Activated gamma-delta T cell treated with Interleukin-2 at 50 U/mL for 16 hours (primary cell): Measurements from ENCODE around the gene RALA.

Experiments used
- DNase-seq: peaks from one replicate; pipeline ENCODE4 v3.0.0-alpha.2; 2020

The RALA gene

GRCh38 chr7:39623047-39623731, at the start of gene RALA:
Gene RALA, plus strand, starts transcription at chr7:39623572. Its CDS starts 63,096 bp downstream, at chr7:39686668.
- DNase-seq, result peak; percentile 89

DNA sequence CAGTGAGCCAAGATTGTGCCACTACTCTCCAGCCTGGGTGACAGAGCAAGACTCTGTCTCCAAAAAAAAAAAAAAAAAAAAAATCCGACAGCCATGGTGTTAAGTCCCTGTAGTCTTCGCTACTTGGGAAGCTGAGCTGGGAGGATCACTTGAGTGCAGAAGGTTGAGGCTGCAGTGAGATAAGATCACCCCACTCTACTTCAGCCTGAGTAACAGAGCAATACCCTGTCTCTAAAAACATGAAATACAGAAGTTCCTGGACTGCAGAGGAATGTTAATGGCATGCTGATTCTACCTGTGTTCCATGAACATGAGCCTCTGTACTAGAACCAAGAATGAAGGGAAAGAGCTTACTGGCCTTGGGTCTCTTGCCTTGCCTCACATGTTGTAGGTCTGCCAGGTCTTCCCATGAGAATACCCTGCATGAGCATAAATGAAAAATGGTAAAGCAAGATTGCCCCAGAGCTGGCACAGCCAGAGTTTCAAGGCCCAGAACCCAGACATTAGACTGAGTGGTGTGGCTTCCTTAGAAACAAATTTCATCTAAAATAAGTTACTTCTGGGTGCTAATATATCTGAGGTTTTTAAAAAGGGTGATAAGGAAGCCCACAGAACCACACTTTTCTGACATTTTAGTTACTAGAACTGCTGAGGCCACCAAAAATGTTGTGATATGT, 48.6 kb upstream of the RALA start:
- no peak for DNase-seq

DNA sequence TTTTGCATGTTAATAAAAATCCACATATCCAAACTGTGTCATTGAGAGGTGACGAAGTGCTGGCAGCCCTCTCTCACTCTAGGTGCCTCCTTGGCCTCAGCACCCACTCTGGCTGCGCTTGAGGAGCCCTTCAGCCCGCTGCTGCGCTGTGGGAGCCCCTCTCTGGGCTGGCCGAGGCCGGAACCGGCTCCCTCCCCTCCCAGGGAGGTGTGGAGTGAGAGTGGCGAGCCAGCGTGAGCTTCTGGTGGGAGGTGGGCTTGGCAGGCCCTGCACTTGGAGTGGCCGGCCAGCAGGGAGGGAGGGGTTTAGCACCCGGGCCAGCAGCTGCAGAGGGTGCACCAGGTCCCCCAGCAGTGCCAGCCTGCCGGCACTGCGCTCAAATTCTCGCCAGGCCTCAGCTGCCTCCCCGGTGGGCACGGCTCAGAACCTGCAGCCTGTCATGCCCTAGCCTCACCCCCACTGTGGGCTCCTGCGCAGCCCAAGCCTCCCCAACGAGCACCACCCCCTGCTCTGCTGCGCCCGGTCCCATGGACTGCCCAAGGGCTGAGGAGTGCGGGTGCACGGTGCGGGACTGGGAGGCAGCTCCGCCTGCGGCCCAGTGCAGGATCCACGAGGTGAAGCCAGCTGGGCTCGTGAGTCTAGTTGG, 46.0 kb upstream of the RALA start:
- no peak for DNase-seq

GRCh38 chr7:39580149-39580874, 43.1 kb upstream of the RALA start:
- peak; percentile 73 for DNase-seq

DNA sequence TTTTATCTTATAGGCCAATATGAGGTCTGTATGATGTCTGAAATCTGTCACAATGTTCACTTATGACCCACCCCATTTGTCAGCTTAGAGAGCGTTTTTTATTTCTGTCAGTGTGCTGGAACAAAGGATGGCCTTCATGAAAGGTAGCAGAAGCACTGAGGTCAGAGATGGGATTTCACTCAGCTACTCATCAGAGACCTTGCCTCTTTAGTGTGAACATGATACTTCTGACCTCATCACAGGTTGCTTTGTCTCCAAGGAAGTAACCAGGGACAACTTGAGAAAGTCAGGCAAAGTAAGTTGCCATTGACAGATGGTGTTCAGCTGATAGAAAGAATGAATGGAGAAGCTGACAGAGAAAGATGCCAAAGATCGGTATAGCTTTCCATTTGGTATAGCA, 40.8 kb upstream of the RALA start:
- no peak for DNase-seq

DNA sequence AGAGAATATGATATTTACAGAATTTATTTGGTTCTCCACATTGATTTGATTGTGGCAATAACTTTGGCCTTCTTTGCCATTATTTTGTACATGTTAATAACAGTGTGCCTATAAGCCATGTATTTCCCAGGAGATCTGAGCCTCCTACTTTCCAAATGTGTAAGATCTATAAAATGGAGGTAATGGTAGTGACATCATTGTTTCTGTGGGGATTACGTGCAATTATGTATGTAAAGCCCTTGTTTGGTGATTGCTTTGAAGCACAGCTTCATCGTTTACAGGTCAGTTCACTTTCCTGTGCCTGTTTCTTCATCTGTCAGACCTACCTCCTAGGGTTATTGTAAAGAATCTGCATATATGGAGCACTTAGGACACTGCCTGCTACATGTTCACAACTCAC, 39.8 kb upstream of the RALA start:
- no peak for DNase-seq

- no peak for DNase-seq
These were observed 36.0 kb upstream of the RALA start for GRCh38 chr7:39587393-39587792.

DNA sequence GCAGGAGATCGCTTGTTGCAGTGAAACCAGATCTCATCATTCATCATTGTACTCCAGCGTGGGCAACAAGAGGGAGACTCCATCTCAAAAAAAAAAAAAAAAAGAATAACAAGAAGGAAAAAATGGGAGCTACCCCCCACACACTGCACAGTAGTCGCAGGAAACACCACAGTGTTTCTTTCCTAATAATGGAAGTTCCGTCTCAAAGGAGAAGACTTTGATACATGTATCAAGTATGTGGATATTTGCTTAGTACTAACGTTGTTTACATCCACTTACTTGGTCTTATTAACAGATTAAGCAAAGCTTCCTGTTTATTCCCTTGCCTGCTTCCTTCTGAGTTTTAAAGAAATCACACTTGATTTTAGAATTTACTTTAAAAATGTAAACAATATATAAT, 35.0 kb upstream of the RALA start:
- no peak for DNase-seq

DNA sequence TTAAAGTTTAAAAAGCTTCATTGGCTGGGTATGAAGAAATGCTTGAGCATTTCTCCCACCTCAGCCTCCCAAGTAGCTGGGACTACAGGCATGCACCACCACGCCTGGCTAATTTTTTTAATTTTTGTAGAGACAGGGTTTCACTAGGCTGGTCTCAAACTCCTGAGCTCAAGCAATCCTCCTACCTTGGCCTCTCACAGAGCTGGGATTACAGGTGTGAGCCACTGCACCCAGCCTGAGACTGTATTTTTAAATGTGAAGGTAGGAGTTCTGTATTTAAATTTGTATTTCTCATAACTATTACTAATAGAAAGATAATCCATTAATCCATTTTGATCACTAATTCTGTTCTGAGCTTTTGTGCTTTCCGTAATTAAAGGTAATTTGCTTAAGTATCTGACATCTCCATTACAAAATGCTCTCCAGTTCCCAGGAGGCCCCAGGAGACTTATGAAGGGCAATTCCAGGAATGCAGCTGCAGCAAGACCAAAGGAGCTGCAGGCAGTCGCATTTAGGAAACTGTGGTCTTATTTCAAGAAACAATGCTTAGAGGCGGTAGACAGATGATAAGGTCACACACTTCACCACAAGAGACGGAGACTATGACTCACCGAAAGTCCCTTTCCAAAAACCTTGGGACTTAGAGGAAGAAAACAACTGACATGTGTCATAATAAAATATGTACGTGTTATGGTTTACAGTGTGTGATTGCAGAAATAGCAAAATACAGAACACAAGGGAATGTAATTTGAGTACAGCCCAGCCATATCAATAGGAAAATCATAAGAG, 33.9 kb upstream of the RALA start:
- DNase-seq, result peak; percentile 54

GRCh38 chr7:39592586-39592985, 30.8 kb upstream of the RALA start:
- DNase-seq, result no peak

DNA sequence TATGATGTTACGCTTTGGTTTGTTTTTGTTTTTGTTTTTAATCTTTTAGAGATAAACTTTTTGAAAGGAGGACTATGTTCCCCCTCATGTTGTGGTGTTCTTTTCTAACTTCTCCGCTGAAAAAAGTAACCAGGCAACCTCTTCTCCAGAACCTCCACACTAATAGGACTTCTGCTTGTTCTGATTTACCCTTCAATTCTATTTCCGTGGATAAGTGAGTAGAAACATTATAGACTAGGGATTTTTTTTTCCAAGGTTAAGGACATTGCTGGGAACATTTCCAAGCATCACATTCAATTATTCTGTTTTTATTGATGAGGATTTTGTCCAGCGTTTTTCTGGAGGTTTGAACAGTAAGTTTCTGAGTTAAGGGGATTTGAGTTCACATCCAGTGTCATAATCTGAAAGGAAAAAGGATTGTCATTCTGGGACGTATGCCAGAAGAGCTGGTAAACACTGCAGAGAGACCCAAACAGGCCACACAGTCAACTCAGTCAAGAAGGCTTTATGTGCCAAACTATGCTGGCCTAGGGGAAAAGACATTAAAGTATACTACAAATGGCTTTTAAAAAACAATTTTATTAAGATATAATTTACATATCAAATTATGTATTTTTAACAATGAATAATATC, 28.3 kb upstream of the RALA start:
- DNase-seq, result no peak

DNA sequence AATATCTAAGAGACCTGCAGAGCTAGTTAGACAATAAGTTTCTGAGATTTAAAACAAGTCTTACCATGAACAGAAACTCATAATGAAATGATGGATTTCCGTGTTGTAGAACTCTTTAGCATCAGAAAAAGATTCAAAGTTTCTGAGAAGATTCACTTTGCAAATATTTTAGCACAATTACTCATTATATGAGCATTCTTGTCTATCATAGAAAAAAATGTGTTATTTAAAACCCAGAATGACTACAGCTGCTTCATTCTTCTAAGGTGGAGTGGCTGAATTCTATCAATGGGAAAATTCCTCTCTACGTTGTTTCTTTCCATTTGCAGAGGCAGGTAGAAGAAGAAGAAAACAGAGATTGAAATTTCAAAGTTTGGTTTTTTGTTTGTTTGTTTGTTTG, 21.0 kb upstream of the RALA start:
- no peak for DNase-seq

DNA sequence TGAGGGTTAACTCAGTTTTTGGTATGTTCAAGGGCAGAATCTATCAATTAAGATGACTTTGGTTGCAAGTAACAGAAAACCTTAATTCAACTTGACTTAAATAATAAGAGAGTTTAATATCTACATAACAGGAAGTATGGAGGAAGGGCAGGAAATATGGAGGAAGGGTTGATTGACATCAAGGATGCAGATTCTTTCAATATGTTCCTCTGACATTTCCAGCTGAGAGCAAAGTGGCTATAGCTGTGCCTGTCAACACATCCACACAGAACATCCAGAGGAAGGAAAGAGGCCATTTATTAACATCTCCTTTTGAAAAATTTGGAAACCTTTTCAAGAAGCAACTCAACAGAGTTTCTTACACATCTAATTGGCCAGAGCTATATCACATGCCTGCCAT, 19.4 kb upstream of the RALA start:
- no peak for DNase-seq

DNA sequence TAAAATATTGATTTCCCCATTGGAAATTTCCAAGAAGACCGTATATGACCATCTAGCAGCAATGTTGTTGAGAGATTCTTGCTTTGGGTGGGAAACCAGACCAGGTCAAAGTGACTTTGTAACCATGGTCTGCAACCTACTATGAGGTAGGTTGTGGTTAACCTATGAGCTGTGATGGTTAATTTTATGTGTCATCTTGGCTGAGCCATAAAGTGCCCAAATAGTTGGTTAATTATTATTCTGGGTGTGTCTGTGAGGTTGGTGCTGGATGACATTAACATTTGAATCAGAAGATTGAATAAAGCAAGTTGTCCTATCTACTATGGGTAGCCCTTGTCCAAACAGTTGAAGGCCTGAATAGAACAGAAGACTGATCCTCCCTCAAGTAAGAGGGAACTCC, 18.3 kb upstream of the RALA start:
- no peak for DNase-seq

DNA sequence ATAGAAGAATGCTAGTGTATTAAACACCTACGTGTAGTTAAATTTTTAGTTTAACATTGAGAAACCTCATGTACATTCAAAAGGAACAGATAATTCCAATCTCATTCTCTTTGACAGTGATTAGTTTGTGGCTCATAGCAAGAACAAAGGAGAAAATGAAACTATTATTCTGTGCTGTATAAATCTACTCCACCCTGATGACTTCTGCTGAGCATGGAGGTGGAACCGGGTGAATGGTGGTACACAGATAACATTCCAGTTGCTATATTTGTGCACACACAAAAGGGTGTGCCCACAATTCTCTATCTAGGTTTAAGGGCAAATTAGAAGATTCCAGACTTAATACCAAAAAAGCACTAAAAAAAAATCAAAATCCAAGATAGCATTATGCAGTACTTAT, 17.0 kb upstream of the RALA start:
- no peak for DNase-seq

DNA sequence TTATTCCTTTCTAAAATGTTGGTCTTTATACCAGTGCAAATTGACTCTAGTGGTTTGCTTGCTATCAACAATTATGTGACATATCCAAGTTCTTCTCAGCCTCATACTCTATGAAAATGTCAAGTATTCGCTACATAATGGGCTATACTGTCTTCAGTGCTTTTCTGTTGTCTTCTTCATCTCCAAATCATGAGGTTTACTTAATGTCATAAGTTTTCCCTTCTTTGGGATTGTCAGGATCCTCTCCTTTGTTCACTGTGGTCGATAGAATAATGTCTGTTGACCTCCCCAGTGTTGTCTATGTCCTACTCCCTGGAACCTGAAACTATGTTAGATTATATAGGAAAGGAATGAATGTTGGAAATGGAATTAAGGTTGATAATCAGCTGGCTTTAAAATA, 16.4 kb upstream of the RALA start:
- no peak for DNase-seq

GRCh38 chr7:39607865-39608264, 15.5 kb upstream of the RALA start:
- DNase-seq, result no peak

GRCh38 chr7:39608278-39608677, 15.1 kb upstream of the RALA start:
- no peak for DNase-seq

DNA sequence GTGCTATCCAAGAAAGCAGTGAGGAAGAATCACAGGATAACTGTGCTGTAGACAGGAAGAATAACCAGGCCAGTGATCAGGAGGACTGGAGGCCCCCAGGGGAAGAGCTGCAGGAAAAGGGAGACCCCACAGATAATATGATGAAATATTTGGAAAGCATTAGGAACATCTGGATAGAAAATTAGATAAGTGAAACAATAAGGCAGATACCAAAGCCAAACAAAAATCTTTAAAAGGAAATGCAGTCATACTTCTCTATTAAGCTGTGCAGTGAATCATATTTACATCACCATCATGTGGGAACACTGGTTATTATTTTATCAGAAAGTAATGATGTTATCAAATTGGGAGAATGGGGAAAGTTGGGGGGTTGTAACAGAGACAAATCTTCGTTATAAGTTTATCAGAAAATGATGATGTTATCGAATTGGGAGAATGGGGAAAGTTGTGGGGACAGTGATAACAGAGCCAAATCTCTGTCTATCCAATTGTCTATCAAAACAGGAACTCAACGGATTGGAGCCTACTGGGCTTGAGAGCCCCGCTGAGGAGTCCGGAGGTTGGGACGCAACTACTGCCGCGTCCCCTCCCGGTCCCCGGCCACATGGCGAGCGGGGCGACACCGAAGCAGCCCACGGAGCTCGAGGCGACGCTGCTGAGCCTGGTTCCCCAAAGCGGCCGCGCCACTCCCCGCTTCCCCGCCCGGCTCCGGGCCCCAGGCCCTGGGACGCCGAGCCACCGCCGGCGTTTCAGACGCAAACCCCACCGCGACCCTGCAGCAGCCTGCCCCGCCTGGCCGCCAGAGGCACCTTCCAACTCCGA, 14.0 kb upstream of the RALA start:
- peak; percentile 22 for DNase-seq

- no peak for DNase-seq
These were observed 13.5 kb upstream of the RALA start for GRCh38 chr7:39609935-39610263.

DNA sequence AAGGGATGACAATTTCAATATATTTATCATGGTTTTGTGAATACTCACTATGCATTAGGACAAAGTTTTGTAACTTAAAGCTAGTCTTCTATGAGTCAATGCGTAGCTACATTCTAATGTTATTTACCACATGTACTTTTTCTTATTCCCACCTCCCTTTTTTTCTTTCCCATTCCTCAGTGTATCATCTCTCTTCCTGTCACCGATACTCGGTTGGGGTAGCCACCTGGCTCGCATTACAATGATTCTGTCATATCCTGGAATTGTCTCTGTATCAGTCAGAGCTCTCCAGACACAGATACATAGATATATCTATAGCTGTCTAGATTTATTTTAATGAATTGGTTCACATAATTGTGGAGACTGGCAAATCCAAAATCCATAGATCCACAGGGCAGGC, 9.8 kb upstream of the RALA start:
- DNase-seq, result no peak

DNA sequence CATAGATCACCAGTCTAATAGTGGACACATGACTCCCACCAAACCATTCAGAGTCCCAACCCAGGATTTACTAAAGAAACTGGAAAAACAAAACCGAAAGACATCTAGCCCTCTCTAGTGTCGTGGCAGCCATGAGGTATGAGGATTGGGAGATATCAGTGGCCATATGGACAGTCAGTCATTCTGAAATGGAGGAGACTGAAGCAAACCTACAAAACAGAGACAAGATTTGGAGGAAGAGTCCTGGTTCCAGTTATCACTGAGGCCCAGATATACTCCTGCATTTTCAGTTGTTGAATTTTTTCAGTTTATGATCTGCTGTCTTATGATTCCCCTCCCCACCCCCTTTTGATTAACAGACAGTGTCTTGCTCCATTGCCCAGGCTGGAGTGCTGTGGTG, 9.1 kb upstream of the RALA start:
- DNase-seq, result no peak
